ENCODE data around the gene NTRK2.

- TF ChIP-seq CTCF (conservative IDR thresholded peaks at IDR 0.05; ENCODE audit: low read length) (no peak), EZH2phosphoT487 (IDR thresholded peaks at IDR 0.05; ENCODE audit: borderline replicate concordance, low read depth, low read length) (no peak)
Measured at GRCh38 chr9:84709056-84709455, 39.5 kb downstream of the NTRK2 start.

All from OCI-LY7 (cell line).